K562 (cell line): ENCODE measurements around the gene HOXB3. TPM values are rescaled to one million over a fixed set of nuclear protein-coding genes. Genes with fewer than 3 reads are reported as not detected.

Experiments
- FOXM1 ChIP-seq, 2 experiments: fragments of 450-650 bp in 1 of 2; sonication (generic) in 1 of 2; formaldehyde crosslinking in 1 of 2; IDR thresholded peaks; 2 replicates each; pipeline versions ENCODE4 v1.6.1 to v1.9.0; 2017 to 2022; ENCODE audit warnings: low read depth in 2 of 2, mild to moderate bottlenecking in 2 of 2, missing genetic modification reagents in 1 of 2, moderate library complexity in 1 of 2
- HSF4 ChIP-seq: fragments of 250-450 bp; sonication (Bioruptor Pico); IDR thresholded peaks from 2 replicates; pipeline ENCODE4 v2.1.2; 2022; ENCODE audit warnings: mild to moderate bottlenecking, moderate library complexity, borderline replicate concordance
- KAT8 ChIP-seq: fragments of 450-650 bp; IDR thresholded peaks from 2 replicates; pipeline ENCODE4 v1.6.1; 2016; ENCODE audit warnings: low read depth, mild to moderate bottlenecking
- MAZ ChIP-seq, 2 experiments: fragments of 450-650 bp in 1 of 2; sonication (generic) in 1 of 2; formaldehyde crosslinking; IDR thresholded peaks in 1 of 2; conservative IDR thresholded peaks in 1 of 2; 2 replicates each; pipeline versions ENCODE4 v1.4.0 to v1.5.0; 2020; ENCODE audit warnings: mild to moderate bottlenecking in 1 of 2, missing genetic modification reagents in 1 of 2
- MCM2 ChIP-seq: fragments of 450-650 bp; IDR thresholded peaks from 2 replicates; pipeline ENCODE4 v1.6.1; 2017; ENCODE audit warnings: low read depth, mild to moderate bottlenecking
- PPARD ChIP-seq: fragments of 250-450 bp; sonication (Bioruptor Pico); IDR thresholded peaks from 2 replicates; pipeline ENCODE4 v1.8.0; 2022; ENCODE audit warnings: inconsistent platforms, mild to moderate bottlenecking, moderate library complexity
- PTBP1 ChIP-seq: fragments of 200-400 bp; formaldehyde crosslinking; IDR thresholded peaks from 2 replicates; pipeline ENCODE4 v1.6.1; 2017; ENCODE audit warnings: low read depth, low read length
- TRIM28 ChIP-seq: fragments of 450-650 bp; IDR thresholded peaks from 2 replicates; pipeline ENCODE4 v1.6.1; 2017
- ZNF121 ChIP-seq: sonication (generic); formaldehyde crosslinking; conservative IDR thresholded peaks from 2 replicates; pipeline ENCODE4 v1.8.0; 2022; ENCODE audit warnings: missing genetic modification reagents
- ZNF311 ChIP-seq: fragments of 250-450 bp; sonication (Bioruptor Pico); IDR thresholded peaks from 2 replicates; pipeline ENCODE4 v1.4.0; 2020; ENCODE audit warnings: mild to moderate bottlenecking, moderate library complexity
- ZSCAN29 ChIP-seq: fragments of 450-650 bp; IDR thresholded peaks from 2 replicates; pipeline ENCODE4 v1.6.1; 2017
- polyA plus RNA-seq, 8 experiments: library from polyadenylated mRNA; depleted of rRNA in 4 of 8; stranded (reverse) in 5 of 8; unstranded in 3 of 8; fragments of >200 nt; fragmentation: Nextera tagmentation in 2 of 8; fragmentation: Illumina TruSeq in 1 of 8; extraction: Ambion mirVana in 2 of 8; extraction: Trizol in 1 of 8; gene quantifications; 2 replicates each; pipeline versions ENCODE4 v1.2.1 to v1.2.3, GENCODE V29; 2011 to 2014; ENCODE audit warnings: inconsistent platforms in 1 of 8, missing spikeins in 1 of 8
- total RNA-seq, 7 experiments: library from RNA; depleted of rRNA in 6 of 7; stranded (reverse); fragments of >200 nt in 6 of 7; fragmentation: Illumina TruSeq in 2 of 7; extraction: Trizol in 2 of 7; gene quantifications; 2 replicates each; pipeline versions ENCODE4 v1.2.1 to v1.2.3, GENCODE V29; 2011 to 2021; ENCODE audit warnings: low replicate concordance in 1 of 7
- TF ChIP-seq, protein P1 (sequence below), 2 experiments: fragments of 450-650 bp; IDR thresholded peaks; 2 replicates each; pipeline ENCODE4 v1.6.1; 2016
- TF ChIP-seq, protein P2 (sequence below), 2 experiments: fragments of 450-650 bp; conservative IDR thresholded peaks; 2 replicates each; pipeline ENCODE4 v1.6.1; 2017; ENCODE audit warnings: mild to moderate bottlenecking in 2 of 2, moderate library complexity in 2 of 2

HOXB3 gene
- total and polyA plus RNA-seq, 9 of the 15 experiments (the other 6 are each of a cell fraction or from before 2014, with no cell fraction given) = 2.4 to 41.3 (median 20.2) TPM

DNA sequence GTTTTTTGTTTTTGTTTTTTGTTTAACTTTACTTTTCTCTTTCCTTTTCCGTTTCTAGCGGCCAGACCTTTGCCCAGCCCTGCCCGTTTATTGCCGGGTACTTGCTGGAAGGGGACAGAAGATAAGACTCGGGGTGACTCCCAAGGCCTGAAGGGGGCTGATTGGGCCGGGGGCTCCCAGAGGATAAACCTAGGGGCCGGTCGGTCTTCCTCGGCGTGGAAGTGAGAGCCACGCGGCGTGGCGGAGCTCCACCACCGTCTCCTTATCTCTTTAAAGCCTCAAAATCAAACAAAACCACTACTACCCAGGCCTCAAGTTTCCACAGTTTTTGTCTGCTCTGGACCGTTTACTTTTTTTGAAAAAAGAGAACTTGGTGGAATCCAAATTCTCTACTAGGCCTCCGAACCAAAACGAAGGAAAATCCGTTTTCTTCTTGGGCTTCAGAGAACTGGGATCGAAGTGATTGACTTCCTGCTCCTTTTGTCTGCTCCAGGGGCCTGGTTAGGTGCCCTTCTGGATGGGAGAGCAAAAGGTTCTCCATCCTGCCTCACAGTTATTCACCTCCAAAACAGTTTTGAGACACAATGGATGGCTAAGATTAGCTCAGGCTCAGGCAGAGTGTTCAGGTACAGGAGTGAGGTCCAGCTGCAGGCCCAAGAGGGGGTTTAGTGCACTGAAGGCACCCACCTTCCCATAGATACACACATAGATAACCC lies 44.6 kb upstream of the HOXB3 start (continued):
- TF ChIP-seq, protein P1, sequence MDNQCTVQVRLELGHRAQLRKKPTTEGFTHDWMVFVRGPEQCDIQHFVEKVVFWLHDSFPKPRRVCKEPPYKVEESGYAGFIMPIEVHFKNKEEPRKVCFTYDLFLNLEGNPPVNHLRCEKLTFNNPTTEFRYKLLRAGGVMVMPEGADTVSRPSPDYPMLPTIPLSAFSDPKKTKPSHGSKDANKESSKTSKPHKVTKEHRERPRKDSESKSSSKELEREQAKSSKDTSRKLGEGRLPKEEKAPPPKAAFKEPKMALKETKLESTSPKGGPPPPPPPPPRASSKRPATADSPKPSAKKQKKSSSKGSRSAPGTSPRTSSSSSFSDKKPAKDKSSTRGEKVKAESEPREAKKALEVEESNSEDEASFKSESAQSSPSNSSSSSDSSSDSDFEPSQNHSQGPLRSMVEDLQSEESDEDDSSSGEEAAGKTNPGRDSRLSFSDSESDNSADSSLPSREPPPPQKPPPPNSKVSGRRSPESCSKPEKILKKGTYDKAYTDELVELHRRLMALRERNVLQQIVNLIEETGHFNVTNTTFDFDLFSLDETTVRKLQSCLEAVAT (IDR thresholded peaks at IDR 0.05) = no peak
- TF ChIP-seq PPARD (no peak), ZNF311 (CRISPR knock-in tag) (no peak), PTBP1 (no peak), KAT8 (no peak), ZNF121 (CRISPR knock-in tag) (no peak), TRIM28 (no peak), MCM2 (no peak), FOXM1 (IDR thresholded peaks at IDR 0.05; ENCODE audit: low read depth) (no peak), FOXM1 (CRISPR knock-in tag; IDR thresholded peaks at IDR 0.05; ENCODE audit: low read depth) (no peak), MAZ (CRISPR knock-in tag; conservative IDR thresholded peaks at IDR 0.05 in 1 of 2, IDR thresholded peaks at IDR 0.05 in 1 of 2) (no peak), ZSCAN29 (no peak), HSF4 (CRISPR knock-in tag) (no peak)
- TF ChIP-seq, protein P2, sequence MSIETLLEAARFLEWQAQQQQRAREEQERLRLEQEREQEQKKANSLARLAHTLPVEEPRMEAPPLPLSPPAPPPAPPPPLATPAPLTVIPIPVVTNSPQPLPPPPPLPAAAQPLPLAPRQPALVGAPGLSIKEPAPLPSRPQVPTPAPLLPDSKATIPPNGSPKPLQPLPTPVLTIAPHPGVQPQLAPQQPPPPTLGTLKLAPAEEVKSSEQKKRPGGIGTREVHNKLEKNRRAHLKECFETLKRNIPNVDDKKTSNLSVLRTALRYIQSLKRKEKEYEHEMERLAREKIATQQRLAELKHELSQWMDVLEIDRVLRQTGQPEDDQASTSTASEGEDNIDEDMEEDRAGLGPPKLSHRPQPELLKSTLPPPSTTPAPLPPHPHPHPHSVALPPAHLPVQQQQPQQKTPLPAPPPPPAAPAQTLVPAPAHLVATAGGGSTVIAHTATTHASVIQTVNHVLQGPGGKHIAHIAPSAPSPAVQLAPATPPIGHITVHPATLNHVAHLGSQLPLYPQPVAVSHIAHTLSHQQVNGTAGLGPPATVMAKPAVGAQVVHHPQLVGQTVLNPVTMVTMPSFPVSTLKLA (conservative IDR thresholded peaks at IDR 0.05) = 0 out of 4 replicates have a peak, but pooled peaks of 1 of the 2 experiments have one; percentile 12
